A549 (cell line): ENCODE data around the gene FOXP1.

Experiments used
- CTCF ChIP-seq: fragments of >200 bp; sonication (Bioruptor Twin); formaldehyde crosslinking; IDR thresholded peaks from 3 replicates; pipeline ENCODE4 v1.5.1; 2016
- GATA3 ChIP-seq: IDR thresholded peaks from 2 replicates; pipeline ENCODE4 v1.6.1; 2012; ENCODE audit warnings: borderline replicate concordance
- RAD21 ChIP-seq, 2 experiments: fragments of >200 bp in 1 of 2; sonication (Bioruptor Twin) in 1 of 2; formaldehyde crosslinking in 1 of 2; IDR thresholded peaks in 1 of 2; conservative IDR thresholded peaks in 1 of 2; 2 replicates in 1 of 2; 3 replicates in 1 of 2; pipeline ENCODE4 v1.6.1; 2012 to 2018; ENCODE audit warnings: inconsistent platforms in 1 of 2

- TF ChIP-seq RAD21 (conservative IDR thresholded peaks at IDR 0.05 in 1 of 2, IDR thresholded peaks at IDR 0.05 in 1 of 2): no peak
- no peak for TF ChIP-seq GATA3
- no peak for TF ChIP-seq CTCF
Measured at GRCh38 chr3:71245971-71246880, 337.3 kb downstream of the FOXP1 start.
